GM12878 (cell line): Measurements from ENCODE around the gene ADAMTSL3.

Experiments used
- EED ChIP-seq: sonication (generic); IDR thresholded peaks from 2 replicates; pipeline ENCODE4 v1.6.1; 2016; ENCODE audit warnings: antibody characterized with exemption, low read depth
- EP300 ChIP-seq, 2 experiments: fragments of 150-350 bp in 1 of 2; IDR thresholded peaks; 2 replicates each; pipeline ENCODE4 v1.6.1; 2011 to 2012; ENCODE audit warnings: low read depth in 2 of 2, low read length in 2 of 2, borderline replicate concordance in 1 of 2, improper control_type of control experiment in 1 of 2, inconsistent platforms in 1 of 2; ENCODE audit not compliant: control insufficient read depth in 1 of 2
- ETV6 ChIP-seq, 2 experiments: fragments of 450-650 bp in 1 of 2; IDR thresholded peaks in 1 of 2; conservative IDR thresholded peaks in 1 of 2; 2 replicates each; pipeline ENCODE4 v1.6.1; 2014; ENCODE audit warnings: antibody characterized with exemption in 1 of 2, borderline replicate concordance in 1 of 2, low read depth in 1 of 2, mild to moderate bottlenecking in 1 of 2, moderate library complexity in 1 of 2
- NFYB ChIP-seq: IDR thresholded peaks from 2 replicates; pipeline ENCODE4 v1.6.1; 2011; ENCODE audit warnings: low read depth, mild to moderate bottlenecking, low read length, improper control_type of control experiment, moderate library complexity; ENCODE audit not compliant: insufficient read depth
- POLR2AphosphoS2 ChIP-seq: IDR thresholded peaks from 2 replicates; pipeline ENCODE4 v1.6.1; 2011; ENCODE audit warnings: low read depth, mild to moderate bottlenecking, low read length, improper control_type of control experiment, moderate library complexity
- RFX5 ChIP-seq: IDR thresholded peaks from 2 replicates; pipeline ENCODE4 v1.6.1; 2011; ENCODE audit warnings: low read depth, low read length, improper control_type of control experiment
- SIN3A ChIP-seq: IDR thresholded peaks from 2 replicates; pipeline ENCODE4 v1.6.1; 2012; ENCODE audit warnings: low read depth, low read length, improper control_type of control experiment
- SP1 ChIP-seq: IDR thresholded peaks from one replicate; pipeline ENCODE4 v1.6.1; 2011; ENCODE audit warnings: low read depth, low read length
- TAF1 ChIP-seq: IDR thresholded peaks from 2 replicates; pipeline ENCODE4 v1.6.1; 2011; ENCODE audit warnings: mild to moderate bottlenecking, low read depth, low read length, borderline replicate concordance
- TF ChIP-seq, protein P1 (sequence below), 3 experiments: IDR thresholded peaks in 2 of 3; conservative IDR thresholded peaks in 1 of 3; 2 replicates each; pipeline ENCODE4 v1.5.1; 2011; ENCODE audit warnings: low read depth in 3 of 3, low read length in 3 of 3, mild to moderate bottlenecking in 3 of 3, control low read depth in 2 of 3, moderate library complexity in 2 of 3, inconsistent platforms in 1 of 3, mixed read lengths in 1 of 3; ENCODE audit not compliant: control insufficient read depth in 2 of 3, insufficient read depth in 1 of 3; ENCODE audit errors: extremely low read depth in 1 of 3
- TF ChIP-seq, protein P2 (sequence below): fragments of 450-650 bp; formaldehyde crosslinking; IDR thresholded peaks from 2 replicates; pipeline ENCODE4 v1.4.0; 2020; ENCODE audit warnings: mild to moderate bottlenecking, moderate library complexity

DNA sequence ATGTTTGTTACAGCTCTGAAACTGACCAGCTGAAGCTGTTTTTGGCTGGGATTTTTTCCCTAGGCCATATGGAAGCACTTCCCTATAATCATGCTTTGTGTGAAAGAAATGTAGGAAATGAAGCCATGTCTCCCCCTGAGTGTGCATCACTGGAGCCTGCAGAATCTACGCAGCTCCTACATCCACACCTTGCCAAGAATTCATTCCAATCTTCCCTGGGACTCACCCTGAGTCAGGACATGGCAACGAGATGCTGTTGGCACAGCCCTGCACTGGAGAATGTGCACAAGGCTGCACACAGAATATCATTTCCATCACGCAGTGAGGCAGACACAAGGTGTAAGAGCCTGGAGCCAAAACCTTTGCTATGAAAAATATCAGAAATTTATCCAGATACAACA lies 189.5 kb downstream of the ADAMTSL3 start:
- TF ChIP-seq SIN3A (no peak), NFYB (no peak), EP300 (IDR thresholded peaks at IDR 0.05; ENCODE audit: borderline replicate concordance in 1 of 2, control insufficient read depth in 1 of 2, low read depth in 2 of 2, low read length in 2 of 2) (no peak), SP1 (no peak), RFX5 (no peak), POLR2AphosphoS2 (no peak), ETV6 (conservative IDR thresholded peaks at IDR 0.05 in 1 of 2, IDR thresholded peaks at IDR 0.05 in 1 of 2; ENCODE audit: borderline replicate concordance in 1 of 2, low read depth in 1 of 2) (no peak), EED (no peak), TAF1 (no peak)
- TF ChIP-seq, protein P1, sequence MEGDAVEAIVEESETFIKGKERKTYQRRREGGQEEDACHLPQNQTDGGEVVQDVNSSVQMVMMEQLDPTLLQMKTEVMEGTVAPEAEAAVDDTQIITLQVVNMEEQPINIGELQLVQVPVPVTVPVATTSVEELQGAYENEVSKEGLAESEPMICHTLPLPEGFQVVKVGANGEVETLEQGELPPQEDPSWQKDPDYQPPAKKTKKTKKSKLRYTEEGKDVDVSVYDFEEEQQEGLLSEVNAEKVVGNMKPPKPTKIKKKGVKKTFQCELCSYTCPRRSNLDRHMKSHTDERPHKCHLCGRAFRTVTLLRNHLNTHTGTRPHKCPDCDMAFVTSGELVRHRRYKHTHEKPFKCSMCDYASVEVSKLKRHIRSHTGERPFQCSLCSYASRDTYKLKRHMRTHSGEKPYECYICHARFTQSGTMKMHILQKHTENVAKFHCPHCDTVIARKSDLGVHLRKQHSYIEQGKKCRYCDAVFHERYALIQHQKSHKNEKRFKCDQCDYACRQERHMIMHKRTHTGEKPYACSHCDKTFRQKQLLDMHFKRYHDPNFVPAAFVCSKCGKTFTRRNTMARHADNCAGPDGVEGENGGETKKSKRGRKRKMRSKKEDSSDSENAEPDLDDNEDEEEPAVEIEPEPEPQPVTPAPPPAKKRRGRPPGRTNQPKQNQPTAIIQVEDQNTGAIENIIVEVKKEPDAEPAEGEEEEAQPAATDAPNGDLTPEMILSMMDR (IDR thresholded peaks at IDR 0.05 in 2 of 3, conservative IDR thresholded peaks at IDR 0.05 in 1 of 3; ENCODE audit: control insufficient read depth in 2 of 3, extremely low read depth in 1 of 3, insufficient read depth in 1 of 3, low read depth in 3 of 3, low read length in 3 of 3) = no peak
- TF ChIP-seq, protein P2, sequence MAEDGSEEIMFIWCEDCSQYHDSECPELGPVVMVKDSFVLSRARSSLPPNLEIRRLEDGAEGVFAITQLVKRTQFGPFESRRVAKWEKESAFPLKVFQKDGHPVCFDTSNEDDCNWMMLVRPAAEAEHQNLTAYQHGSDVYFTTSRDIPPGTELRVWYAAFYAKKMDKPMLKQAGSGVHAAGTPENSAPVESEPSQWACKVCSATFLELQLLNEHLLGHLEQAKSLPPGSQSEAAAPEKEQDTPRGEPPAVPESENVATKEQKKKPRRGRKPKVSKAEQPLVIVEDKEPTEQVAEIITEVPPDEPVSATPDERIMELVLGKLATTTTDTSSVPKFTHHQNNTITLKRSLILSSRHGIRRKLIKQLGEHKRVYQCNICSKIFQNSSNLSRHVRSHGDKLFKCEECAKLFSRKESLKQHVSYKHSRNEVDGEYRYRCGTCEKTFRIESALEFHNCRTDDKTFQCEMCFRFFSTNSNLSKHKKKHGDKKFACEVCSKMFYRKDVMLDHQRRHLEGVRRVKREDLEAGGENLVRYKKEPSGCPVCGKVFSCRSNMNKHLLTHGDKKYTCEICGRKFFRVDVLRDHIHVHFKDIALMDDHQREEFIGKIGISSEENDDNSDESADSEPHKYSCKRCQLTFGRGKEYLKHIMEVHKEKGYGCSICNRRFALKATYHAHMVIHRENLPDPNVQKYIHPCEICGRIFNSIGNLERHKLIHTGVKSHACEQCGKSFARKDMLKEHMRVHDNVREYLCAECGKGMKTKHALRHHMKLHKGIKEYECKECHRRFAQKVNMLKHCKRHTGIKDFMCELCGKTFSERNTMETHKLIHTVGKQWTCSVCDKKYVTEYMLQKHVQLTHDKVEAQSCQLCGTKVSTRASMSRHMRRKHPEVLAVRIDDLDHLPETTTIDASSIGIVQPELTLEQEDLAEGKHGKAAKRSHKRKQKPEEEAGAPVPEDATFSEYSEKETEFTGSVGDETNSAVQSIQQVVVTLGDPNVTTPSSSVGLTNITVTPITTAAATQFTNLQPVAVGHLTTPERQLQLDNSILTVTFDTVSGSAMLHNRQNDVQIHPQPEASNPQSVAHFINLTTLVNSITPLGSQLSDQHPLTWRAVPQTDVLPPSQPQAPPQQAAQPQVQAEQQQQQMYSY (CRISPR knock-in tag) = no peak
